NCI-H460 (cell line): ENCODE results near the gene JARID2. TPM values are rescaled to one million over a fixed set of nuclear protein-coding genes. Genes with fewer than 3 reads are reported as not detected.

Experiments
- DNase-seq: peaks from one replicate; pipeline ENCODE4 v3.0.0-alpha.2; 2016; ENCODE audit warnings: low read depth; ENCODE audit errors: extremely low read depth
- total RNA-seq: library from RNA; depleted of rRNA; stranded (reverse); fragments of >200 nt; shearing (Covaris generic); gene quantifications from 2 replicates; pipeline ENCODE4 v1.2.3, GENCODE V29; 2014

JARID2 gene
- total RNA-seq, 1 experiment from 2014 or later: 3.5 TPM

- no peak for DNase-seq
These were observed 18.0 kb downstream of the JARID2 start for GRCh38 chr6:15263780-15264374.

DNA sequence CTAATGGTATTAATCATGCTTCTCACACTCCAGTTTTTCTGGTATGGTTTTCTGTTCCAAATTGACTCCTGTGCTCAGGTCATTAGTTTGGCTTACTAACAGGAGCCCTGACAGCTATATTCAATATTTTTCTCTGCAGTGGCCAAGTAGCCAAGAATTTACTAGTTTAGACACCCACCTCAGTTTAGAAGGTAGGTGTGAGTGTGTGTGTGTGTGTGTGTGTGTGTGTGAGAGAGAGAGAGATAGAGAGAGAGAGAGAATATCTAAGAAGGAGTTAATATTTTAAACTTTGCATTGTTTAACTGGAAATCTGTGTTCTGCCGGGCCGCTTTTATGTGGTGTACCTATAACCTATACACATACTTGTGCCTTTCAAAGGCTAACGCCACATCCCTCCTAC, 18.5 kb downstream of the JARID2 start:
- DNase-seq: no peak

GRCh38 chr6:15264902-15265761, 19.3 kb downstream of the JARID2 start:
- no peak for DNase-seq

GRCh38 chr6:15265787-15266186, 19.9 kb downstream of the JARID2 start:
- DNase-seq: no peak

DNA sequence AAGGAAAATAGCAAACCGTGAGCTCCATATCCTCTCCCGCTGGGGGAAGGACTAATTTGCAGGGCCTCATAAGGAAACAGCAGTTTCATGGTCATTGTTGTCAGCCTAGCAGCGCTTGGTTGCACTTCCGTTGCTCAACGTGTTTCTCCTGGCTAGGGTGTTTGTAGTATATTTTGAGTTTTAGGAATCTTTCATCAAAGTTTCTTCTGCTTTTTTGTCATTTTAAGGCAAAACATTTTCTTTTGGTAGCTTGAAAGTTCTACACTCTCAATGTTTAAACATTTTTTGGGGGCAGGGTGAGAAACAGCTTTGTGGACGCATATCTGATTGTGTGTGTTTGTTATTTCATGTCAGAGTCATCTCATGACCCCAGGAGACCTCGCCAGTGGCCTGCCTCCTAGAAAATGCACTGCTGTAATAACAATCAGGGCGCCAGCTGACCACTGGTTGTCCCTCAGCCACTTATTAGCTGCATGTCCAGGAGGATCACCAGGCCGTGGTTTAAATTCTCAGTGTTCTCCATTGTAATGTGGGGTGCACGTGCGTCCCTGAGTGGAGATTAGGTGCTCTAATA, 20.6 kb downstream of the JARID2 start:
- DNase-seq: no peak

GRCh38 chr6:15267221-15267620, 21.4 kb downstream of the JARID2 start:
- no peak for DNase-seq

DNA sequence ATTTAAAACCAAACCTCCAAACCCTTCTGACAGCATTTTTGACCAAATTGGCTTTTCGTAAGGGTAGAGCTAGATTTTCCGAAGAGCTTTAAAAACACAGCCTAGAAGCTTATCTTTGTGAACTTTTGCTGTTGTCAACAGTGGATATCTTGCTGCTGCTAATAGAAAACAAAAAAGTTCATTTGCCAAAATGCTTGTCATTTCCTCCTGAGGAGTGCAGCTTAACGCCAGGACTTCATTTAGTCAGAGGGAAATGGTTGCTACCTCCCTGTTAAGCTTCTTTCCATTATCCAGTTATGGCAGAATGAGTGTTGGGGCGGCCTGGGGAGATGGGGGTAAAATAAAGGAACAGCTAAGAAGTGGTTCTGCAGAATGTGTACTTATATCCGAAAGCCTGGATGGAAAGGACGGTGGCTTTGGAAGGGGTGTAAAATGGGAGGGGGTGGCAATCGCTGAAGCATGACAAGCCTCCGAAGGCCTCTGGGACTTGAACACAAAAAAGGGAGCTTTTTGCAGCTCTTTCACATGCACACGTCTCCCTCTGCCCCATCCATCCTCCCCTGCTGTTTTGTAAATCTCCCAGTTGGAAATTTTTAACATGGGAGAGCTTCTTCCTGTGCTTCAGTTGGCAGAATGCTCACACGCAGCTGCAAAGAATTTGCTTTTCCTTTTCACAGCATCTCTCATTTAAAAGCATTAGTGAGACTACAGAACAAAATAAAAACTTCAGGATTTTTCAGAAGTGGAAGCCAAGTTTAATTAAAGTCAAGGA, 22.5 kb downstream of the JARID2 start:
- DNase-seq: no peak

- no peak for DNase-seq
These were observed 23.1 kb downstream of the JARID2 start for GRCh38 chr6:15269011-15269410.

DNA sequence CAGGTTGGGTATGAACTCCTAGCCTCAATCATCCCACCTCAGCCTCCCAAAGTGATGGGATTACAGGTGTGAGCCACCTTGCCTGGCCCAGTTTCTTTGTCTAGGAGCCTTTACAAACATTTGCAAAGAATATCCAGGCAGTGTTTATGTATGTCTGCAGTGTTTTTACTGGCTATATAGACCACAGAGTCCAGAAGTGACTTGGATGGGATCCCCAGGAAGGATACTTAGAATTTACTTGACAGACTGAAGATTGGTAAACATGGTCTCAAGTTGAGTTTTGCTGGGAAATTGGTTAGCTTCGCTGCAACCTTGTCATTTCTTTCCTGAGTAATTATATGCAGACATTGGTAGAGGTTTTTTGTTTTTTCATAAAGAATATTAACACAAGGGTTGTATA, 23.8 kb downstream of the JARID2 start:
- no peak for DNase-seq

DNA sequence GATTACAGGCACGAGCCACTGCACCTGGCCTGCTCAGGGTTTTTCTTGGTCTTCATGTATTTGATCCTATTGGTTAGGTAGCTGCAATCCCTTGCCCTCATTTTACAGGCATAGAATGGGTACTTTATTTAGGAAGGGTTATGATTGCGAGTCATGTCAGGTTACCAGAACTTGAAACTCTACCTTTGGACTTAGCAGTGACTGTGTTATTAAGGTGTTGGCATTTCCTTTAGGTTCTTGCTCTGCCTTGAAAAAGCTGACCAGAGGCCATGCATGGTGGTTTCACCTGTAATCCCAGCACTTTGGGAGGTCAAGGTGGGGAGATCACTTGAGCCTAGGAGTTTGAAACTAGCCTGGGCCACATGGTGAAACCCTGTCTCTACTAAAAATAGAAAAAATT, 24.5 kb downstream of the JARID2 start:
- no peak for DNase-seq

DNA sequence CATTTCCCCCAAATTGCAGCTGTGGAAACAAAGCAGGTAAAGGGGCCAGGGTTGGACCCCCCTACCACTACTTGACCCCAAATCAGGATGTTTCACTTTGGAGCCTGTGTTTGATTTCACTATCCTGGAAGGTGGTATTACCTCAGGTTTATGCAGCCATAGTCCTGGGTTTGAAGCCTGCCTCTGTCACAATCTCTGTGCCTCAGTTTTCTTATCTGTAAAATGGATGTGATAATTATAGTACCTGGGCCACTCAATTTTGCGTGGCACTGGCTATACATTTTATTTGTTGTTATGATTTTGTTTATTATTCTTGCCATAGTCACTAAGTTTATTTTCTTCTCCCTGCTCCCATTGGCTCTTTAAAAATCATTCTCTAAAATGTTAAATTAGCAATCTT, 26.7 kb downstream of the JARID2 start:
- DNase-seq: no peak

DNA sequence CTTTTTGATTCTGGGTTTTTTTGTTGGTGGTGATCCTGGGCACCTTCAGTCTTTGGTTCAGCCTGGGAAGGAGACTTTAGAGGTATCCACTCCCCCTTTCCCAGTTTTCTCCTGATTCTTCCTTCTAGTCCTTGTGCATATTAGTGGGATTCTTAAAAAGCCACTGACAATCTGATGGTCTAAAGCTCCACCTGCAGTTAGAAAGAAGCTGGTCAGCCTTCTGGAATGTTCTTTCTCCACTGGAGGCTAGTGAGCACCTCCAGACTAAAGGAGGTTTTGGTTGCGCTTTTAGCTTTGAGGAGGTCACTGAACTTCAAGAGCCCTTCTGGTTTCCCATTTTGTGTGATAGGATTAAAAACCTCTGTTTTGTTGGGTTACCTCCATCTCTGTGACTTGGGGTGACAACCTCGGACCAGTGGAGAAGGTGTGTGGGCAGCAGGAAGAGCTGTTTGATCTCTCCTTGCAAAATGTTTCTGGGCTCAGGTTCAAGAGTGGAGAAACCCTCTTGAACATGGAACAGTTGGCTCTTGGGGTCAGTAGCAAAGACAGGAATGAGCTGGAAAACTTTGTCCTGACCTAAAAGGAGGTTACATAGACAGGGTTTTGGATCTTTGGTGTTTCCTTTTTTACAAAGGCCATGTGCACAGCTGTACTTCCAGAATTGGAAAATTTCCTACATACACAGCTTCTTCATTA, 29.0 kb downstream of the JARID2 start:
- DNase-seq: no peak

GRCh38 chr6:15276036-15276985, 30.4 kb downstream of the JARID2 start:
- DNase-seq: no peak

DNA sequence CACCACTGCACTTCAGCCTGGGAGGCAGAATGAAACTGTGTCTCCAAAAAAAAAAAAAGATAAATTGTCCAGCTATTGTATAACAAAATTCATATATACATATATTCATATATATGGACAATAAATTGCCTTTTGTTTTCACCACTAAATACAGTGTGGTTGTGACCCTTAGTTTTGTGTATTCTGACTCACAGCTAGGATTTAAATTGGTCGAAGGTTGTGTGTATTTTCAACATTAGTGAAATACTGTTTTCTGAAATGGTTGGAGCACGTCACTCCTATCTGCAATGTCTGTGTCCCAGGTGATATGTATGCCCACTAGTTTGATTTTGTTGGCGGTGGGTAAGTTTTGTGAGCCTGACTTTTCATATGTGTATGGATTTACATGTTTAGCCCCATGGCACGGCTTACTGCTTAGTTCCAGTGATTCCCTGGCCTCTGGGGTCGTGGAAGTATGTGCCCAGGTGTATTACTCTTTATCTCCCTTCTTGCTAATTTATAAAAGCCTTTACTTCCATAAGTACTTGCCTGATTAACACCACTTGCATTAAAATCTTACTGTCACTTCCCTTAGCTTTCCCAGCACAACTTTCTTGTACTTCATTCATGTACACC, 33.3 kb downstream of the JARID2 start:
- no peak for DNase-seq

GRCh38 chr6:15280028-15280427, 34.2 kb downstream of the JARID2 start:
- no peak for DNase-seq

DNA sequence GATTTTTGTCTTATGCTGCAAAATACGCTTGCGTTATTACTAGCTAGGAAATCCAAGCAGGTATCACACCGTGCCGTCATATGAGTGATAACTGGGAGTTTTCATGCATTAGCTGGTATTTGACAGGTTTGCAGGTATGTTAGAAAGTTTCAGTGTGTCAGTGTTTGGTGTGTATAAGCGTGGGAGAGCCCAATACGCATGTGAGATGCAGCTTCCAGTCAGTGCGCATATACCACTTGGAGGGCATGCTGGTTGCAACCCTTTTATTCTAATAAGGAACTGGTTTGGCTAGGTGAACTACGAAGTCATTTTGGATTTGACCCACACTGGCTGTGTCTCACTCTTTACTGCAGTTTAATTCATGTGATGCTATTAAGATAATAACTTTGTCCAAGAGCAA, 35.1 kb downstream of the JARID2 start:
- DNase-seq: no peak

GRCh38 chr6:15282334-15282733, 36.5 kb downstream of the JARID2 start:
- DNase-seq: no peak

- DNase-seq: no peak
These were observed 38.1 kb downstream of the JARID2 start for GRCh38 chr6:15283986-15284361.

- DNase-seq: no peak
These were observed 38.9 kb downstream of the JARID2 start for GRCh38 chr6:15284743-15285142.
